Right forelimb (tissue), 1 donor: ENCODE data around the gene NAA40.

Experiments
- DNase-seq: peaks from one replicate; pipeline ENCODE4 v3.0.0-alpha.2; 2018

Gene NAA40

GRCh38 chr11:63993100-63993499 is 54.3 kb downstream of the NAA40 start:
- DNase-seq = no peak

- no peak for DNase-seq
These were observed 55.2 kb downstream of the NAA40 start for GRCh38 chr11:63993993-63994392.

- no peak for DNase-seq
These were observed 57.7 kb downstream of the NAA40 start for GRCh38 chr11:63996512-63996911.

GRCh38 chr11:63997104-63997700 is 58.4 kb downstream of the NAA40 start:
- no peak for DNase-seq

- DNase-seq = no peak
These were observed 59.1 kb downstream of the NAA40 start for GRCh38 chr11:63997801-63998337.

- no peak for DNase-seq
These were observed 60.0 kb downstream of the NAA40 start for GRCh38 chr11:63998558-63999348.

GRCh38 chr11:63999349-64000025 is 60.7 kb downstream of the NAA40 start:
- peak; percentile 81 for DNase-seq

- DNase-seq = peak; percentile 89
These were observed 61.4 kb downstream of the NAA40 start for GRCh38 chr11:64000026-64000739.

- DNase-seq = no peak
These were observed 62.1 kb downstream of the NAA40 start for GRCh38 chr11:64000740-64001483.

GRCh38 chr11:64001484-64002420 is 63.0 kb downstream of the NAA40 start:
- peak; percentile 79 for DNase-seq

- DNase-seq = no peak
These were observed 65.2 kb downstream of the NAA40 start for GRCh38 chr11:64003807-64004589.

GRCh38 chr11:64004590-64004984 is 65.8 kb downstream of the NAA40 start:
- no peak for DNase-seq

GRCh38 chr11:64005691-64006090 is 66.9 kb downstream of the NAA40 start:
- no peak for DNase-seq

GRCh38 chr11:64006398-64006797 is 67.6 kb downstream of the NAA40 start:
- DNase-seq = no peak
